Glutamatergic neuron (in vitro differentiated cells): Measurements from ENCODE around the gene DOK5. TPM values are rescaled to one million over a fixed set of nuclear protein-coding genes. Genes with fewer than 3 reads are reported as not detected.

Source experiments
- DNase-seq: peaks from one replicate; pipeline ENCODE4 v3.0.0; 2022
- H3K27ac Mint-ChIP-seq: one replicate; pipeline ENCODE4 v1.8.0; 2020; ENCODE audit warnings: mild to moderate bottlenecking, mixed read lengths, inconsistent platforms; ENCODE audit not compliant: unreplicated experiment
- H3K27me3 Mint-ChIP-seq: one replicate; pipeline ENCODE4 v1.8.0; 2020; ENCODE audit warnings: mild to moderate bottlenecking, moderate library complexity, mixed read lengths, inconsistent platforms; ENCODE audit not compliant: unreplicated experiment
- H3K36me3 Mint-ChIP-seq: one replicate; pipeline ENCODE4 v1.8.0; 2020; ENCODE audit warnings: mild to moderate bottlenecking, mixed read lengths, inconsistent platforms; ENCODE audit not compliant: unreplicated experiment
- H3K4me1 Mint-ChIP-seq: one replicate; pipeline ENCODE4 v1.8.0; 2020; ENCODE audit warnings: mild to moderate bottlenecking, low read depth, mixed read lengths, inconsistent platforms; ENCODE audit not compliant: unreplicated experiment
- H3K4me3 Mint-ChIP-seq: one replicate; pipeline ENCODE4 v1.8.0; 2020; ENCODE audit warnings: mild to moderate bottlenecking, mixed read lengths, inconsistent platforms; ENCODE audit not compliant: unreplicated experiment
- H3K9me3 Mint-ChIP-seq: one replicate; pipeline ENCODE4 v1.8.0; 2020; ENCODE audit warnings: mild to moderate bottlenecking, moderate library complexity, mixed read lengths, inconsistent platforms; ENCODE audit not compliant: unreplicated experiment
- total RNA-seq: library from RNA; stranded (reverse); fragmentation: NEBNext Ultra II Directional; extraction: Animal tissue kit (Norgen Biotek cat#: 25700); gene quantifications from one replicate; pipeline ENCODE4 v1.2.1, GENCODE V29; 2021; ENCODE audit not compliant: unreplicated experiment
- TF ChIP-seq, protein P1 (sequence below): fragments of 200-600 bp; sonication (generic); IDR thresholded peaks from one replicate; pipeline ENCODE4 v1.5.0; 2021; ENCODE audit not compliant: partially characterized antibody, unreplicated experiment

DOK5 gene
- total RNA-seq, 1 donor from 2014 or later, result 30.8 TPM

DNA sequence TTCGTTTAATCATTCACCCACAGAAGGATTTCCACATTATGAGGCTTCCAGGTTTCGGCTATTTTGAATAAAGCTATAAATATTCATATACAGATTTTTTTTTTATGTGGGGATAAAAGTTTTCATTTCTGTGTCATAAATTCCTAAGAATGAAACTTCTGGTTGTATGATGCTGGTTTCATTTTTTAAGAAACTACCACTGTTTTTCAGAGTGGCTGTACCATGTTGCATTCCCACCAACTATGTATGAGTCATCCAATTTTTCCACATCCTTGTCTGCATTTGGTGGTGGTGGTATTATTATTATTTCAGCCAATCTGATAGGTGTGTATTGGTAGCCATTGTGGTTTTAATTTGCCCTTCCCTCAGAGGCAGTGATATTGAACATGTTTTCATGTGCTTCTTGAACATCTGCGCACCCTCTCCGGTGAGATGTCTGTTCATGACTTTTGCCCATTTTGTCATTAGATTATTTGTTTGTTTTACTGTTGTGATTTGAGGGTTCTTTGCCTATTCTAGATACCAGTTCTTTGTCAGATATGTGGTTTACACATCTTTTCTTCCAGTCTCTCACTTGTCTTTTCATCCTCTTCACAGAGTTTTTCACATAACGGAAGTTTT, 75.5 kb downstream of the DOK5 start:
- H3K27ac Mint-ChIP-seq, result no peak overlapping the region
- no peaks in the 10 kb centered on the region for H3K4me1 Mint-ChIP-seq
- TF ChIP-seq, protein P1, sequence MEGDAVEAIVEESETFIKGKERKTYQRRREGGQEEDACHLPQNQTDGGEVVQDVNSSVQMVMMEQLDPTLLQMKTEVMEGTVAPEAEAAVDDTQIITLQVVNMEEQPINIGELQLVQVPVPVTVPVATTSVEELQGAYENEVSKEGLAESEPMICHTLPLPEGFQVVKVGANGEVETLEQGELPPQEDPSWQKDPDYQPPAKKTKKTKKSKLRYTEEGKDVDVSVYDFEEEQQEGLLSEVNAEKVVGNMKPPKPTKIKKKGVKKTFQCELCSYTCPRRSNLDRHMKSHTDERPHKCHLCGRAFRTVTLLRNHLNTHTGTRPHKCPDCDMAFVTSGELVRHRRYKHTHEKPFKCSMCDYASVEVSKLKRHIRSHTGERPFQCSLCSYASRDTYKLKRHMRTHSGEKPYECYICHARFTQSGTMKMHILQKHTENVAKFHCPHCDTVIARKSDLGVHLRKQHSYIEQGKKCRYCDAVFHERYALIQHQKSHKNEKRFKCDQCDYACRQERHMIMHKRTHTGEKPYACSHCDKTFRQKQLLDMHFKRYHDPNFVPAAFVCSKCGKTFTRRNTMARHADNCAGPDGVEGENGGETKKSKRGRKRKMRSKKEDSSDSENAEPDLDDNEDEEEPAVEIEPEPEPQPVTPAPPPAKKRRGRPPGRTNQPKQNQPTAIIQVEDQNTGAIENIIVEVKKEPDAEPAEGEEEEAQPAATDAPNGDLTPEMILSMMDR, result no peak
- H3K36me3 Mint-ChIP-seq, result no peaks in the 10 kb centered on the region
- DNase-seq, result no peak
- no peaks in the 10 kb centered on the region for H3K9me3 Mint-ChIP-seq
- peaks cover 4% of the 10 kb centered on the region for H3K27me3 Mint-ChIP-seq
- H3K4me3 Mint-ChIP-seq, result no peak overlapping the region

DNA sequence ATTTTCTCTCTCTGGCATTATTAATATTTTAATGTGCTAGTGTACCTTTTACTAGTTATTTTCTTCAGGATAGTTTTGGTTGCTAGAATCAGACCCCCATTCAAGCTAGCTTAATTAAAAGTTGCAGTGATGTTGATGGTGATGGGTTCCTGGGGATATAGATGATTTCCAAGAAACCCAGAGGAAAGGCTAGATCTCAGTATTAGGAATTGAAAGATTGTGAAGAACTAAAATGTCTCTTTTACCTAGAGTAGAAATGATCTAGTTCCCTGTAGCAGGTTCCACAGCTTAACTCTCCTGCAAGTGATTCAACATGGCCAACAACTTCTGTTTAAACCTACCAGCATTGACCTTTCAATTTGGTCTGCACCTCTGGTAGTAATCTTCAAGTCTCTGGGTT, 78.6 kb downstream of the DOK5 start:
- Mint-ChIP-seq H3K27me3 (no peaks in the 10 kb centered on the region), H3K4me3 (no peak overlapping the region), H3K27ac (no peak overlapping the region), H3K4me1 (no peaks in the 10 kb centered on the region), H3K9me3 (no peaks in the 10 kb centered on the region), H3K36me3 (no peaks in the 10 kb centered on the region)
- no peak for DNase-seq
- TF ChIP-seq, protein P1, result no peak

DNA sequence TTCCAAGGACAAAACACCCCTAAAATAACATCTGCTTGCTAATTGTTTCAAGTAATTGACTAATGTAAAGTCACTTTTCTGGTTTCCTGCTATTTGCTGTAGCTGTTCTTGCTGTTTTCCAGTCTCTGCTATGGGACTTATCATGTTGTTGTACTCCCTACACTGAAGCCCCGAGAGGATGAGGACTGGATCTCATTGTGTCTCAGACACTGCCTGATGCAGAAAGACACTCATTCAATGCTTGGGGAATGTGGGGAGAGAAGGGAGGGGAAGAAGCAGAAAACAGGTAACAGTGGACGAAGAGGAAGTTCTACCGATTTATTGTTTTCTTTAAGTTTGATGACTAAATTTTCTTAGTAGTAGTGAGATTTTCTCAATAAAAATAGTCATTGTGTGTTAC, 79.8 kb downstream of the DOK5 start:
- no peaks in the 10 kb centered on the region for H3K27me3 Mint-ChIP-seq
- no peaks in the 10 kb centered on the region for H3K36me3 Mint-ChIP-seq
- no peak for DNase-seq
- H3K4me3 Mint-ChIP-seq, result no peak overlapping the region
- H3K27ac Mint-ChIP-seq, result no peak overlapping the region
- no peaks in the 10 kb centered on the region for H3K4me1 Mint-ChIP-seq
- H3K9me3 Mint-ChIP-seq, result no peaks in the 10 kb centered on the region
- TF ChIP-seq, protein P1, result no peak

DNA sequence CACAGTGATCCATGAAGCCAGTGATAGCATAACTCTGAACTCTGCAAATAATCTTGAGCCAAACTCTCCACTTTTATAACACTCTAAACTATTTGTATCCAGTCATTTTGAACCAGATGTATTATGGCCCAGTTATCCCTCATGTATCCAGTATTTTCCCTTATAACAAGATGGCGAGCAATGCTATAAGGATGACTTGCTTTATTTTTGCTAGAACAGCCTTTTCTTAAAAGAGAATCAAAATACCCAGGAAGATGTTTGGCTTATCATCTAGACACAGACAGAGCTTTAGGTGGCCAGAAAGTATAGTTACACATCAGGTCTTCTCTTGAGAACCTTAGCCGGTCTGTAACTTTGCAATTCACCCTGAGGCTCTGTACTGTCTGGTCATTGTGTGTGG, 81.0 kb downstream of the DOK5 start:
- Mint-ChIP-seq H3K9me3 (no peaks in the 10 kb centered on the region), H3K27ac (no peak overlapping the region), H3K4me1 (no peaks in the 10 kb centered on the region), H3K36me3 (no peaks in the 10 kb centered on the region), H3K4me3 (no peak overlapping the region), H3K27me3 (no peaks in the 10 kb centered on the region)
- no peak for DNase-seq
- TF ChIP-seq, protein P1, result no peak

DNA sequence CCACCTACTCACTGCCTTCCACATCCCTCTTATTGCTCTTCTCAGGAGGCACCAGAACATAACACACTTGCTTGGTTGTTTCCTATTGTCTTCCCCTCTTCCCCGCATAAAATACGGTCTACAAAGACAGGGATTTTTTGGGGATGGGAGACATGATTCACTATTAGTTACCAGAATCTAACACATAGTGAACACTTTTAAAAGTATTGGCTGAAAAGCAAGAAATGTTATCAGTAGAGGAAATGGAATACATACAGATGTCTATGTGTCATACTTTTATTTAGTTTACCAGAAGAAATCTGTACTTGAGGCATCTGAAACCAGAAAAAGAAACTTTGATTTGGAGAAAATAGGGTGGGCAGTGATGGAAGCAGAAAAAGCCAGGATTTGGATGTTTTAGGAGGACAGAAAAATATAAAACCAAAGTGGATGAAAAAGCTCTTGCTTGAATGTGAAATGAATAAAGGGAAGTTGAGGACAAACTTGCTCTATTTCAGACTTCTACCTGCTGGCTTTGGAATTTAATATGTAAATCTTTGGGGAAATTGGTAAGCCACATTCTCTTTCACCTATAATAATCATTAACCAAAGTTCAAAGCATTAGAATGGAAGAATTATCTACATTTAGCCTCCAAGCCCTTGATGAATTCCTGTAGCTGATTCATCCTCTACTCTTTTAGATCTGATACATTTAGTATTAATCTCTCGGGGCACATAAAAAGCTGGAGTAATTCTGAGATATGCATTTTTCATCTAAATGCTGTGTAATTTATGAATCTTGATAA, 82.6 kb downstream of the DOK5 start:
- no peaks in the 10 kb centered on the region for H3K4me1 Mint-ChIP-seq
- no peak for DNase-seq
- no peaks in the 10 kb centered on the region for H3K9me3 Mint-ChIP-seq
- H3K27ac Mint-ChIP-seq, result no peak overlapping the region
- no peaks in the 10 kb centered on the region for H3K36me3 Mint-ChIP-seq
- no peak overlapping the region for H3K4me3 Mint-ChIP-seq
- TF ChIP-seq, protein P1, result no peak
- no peaks in the 10 kb centered on the region for H3K27me3 Mint-ChIP-seq
